Panc1 (cell line): ENCODE data around the gene GPC1. TPM values are rescaled to one million over a fixed set of nuclear protein-coding genes. Genes with fewer than 3 reads are reported as not detected.

ENCODE experiments used
- ATAC-seq: fragments of 200-7000 bp; cut with Tn5 transposase; 2 replicates; pipeline ENCODE4 v1.9.1; 2020; ENCODE audit warnings: mild to moderate bottlenecking, moderate library complexity
- BruUV-seq: library from RNA; stranded (reverse); fragments of 400-500 nt; replicated peaks from 2 replicates; lab custom pipeline; 2021; lab: Mats Ljungman, UMichigan
- CTCF ChIA-PET: fragments of 300-600 bp; sonication (Branson Sonifier 250); formaldehyde crosslinking; loops from one replicate; lab custom pipeline; 2022; ENCODE audit warnings: antibody characterized with exemption; lab: Charles Lee
- POLR2A ChIA-PET: fragments of 300-600 bp; sonication (Branson Sonifier 250); formaldehyde crosslinking; loops from one replicate; lab custom pipeline; 2022; ENCODE audit warnings: antibody characterized with exemption; lab: Charles Lee
- DNase-seq: peaks from one replicate; pipeline ENCODE4 v3.0.0-alpha.2; 2010; ENCODE audit warnings: low read depth, low spot score
- H3K27ac ChIP-seq: 2 replicates; pipeline ENCODE4 v1.5.1; 2011; ENCODE audit warnings: mild to moderate bottlenecking, low read length, inconsistent platforms
- H3K27me3 ChIP-seq: fragments of 200-500 bp; sonication (Bioruptor generic); 2 replicates; pipeline ENCODE4 v1.6.0; 2014; ENCODE audit warnings: low read length, inconsistent platforms; ENCODE audit not compliant: control insufficient read depth, insufficient read depth
- H3K36me3 ChIP-seq: fragments of 200-500 bp; sonication (Bioruptor generic); 2 replicates; pipeline ENCODE4 v1.5.1; 2014; ENCODE audit warnings: inconsistent platforms, mild to moderate bottlenecking, low read length, moderate library complexity; ENCODE audit not compliant: control insufficient read depth, insufficient read depth
- H3K4me1 ChIP-seq: 2 replicates; pipeline ENCODE4 v1.5.1; 2011; ENCODE audit warnings: inconsistent platforms, mild to moderate bottlenecking, low read length, moderate library complexity; ENCODE audit not compliant: control insufficient read depth, insufficient read depth
- H3K4me3 ChIP-seq, 2 experiments: 2 replicates each; pipeline ENCODE4 v1.5.1; 2011 to 2012; ENCODE audit warnings: low read depth in 2 of 2, low read length in 2 of 2, mild to moderate bottlenecking in 2 of 2, inconsistent platforms in 1 of 2, moderate library complexity in 1 of 2
- H3K9me3 ChIP-seq: fragments of 200-500 bp; sonication (Bioruptor generic); 2 replicates; pipeline ENCODE4 v1.5.1; 2014; ENCODE audit warnings: low read depth, mild to moderate bottlenecking, inconsistent platforms, low read length, moderate library complexity; ENCODE audit not compliant: control insufficient read depth, insufficient read depth
- POLR2AphosphoS5 ChIP-seq: IDR thresholded peaks from 2 replicates; pipeline ENCODE4 v1.6.1; 2012; ENCODE audit warnings: mild to moderate bottlenecking, low read depth, low read length, moderate library complexity
- SIN3A ChIP-seq: IDR thresholded peaks from 2 replicates; pipeline ENCODE4 v1.6.1; 2012; ENCODE audit warnings: low read depth, mild to moderate bottlenecking, low read length, moderate library complexity, borderline replicate concordance; ENCODE audit not compliant: insufficient read depth
- TCF7L2 ChIP-seq: IDR thresholded peaks from 2 replicates; pipeline ENCODE4 v1.6.1; 2011; ENCODE audit warnings: mild to moderate bottlenecking, low read depth, low read length, inconsistent platforms
- in situ Hi-C: cut with HindIII; loops from 2 replicates; pipeline ENCODE4 v1.10.0; 2016; ENCODE audit warnings: low sequenced_read_pairs, low pct_unique_long_range_greater_than_20kb
- intact Hi-C: fragments of 100-400 bp; cut with micrococcal nuclease; formaldehyde crosslinking; loops from one replicate; pipeline ENCODE4 v1.10.0; 2022; ENCODE audit not compliant: unreplicated experiment
- total RNA-seq: library from RNA; stranded (reverse); gene quantifications from one replicate; pipeline ENCODE4 v1.2.1, GENCODE V29; 2021; ENCODE audit not compliant: unreplicated experiment
- TF ChIP-seq, protein P1 (sequence below): fragments of 450-650 bp; IDR thresholded peaks from 2 replicates; pipeline ENCODE4 v1.5.1; 2017; ENCODE audit warnings: mild to moderate bottlenecking
- TF ChIP-seq, protein P2 (sequence below), 2 experiments: IDR thresholded peaks; 2 replicates each; pipeline ENCODE4 v1.6.1; 2011 to 2012; ENCODE audit warnings: low read depth in 2 of 2, control low read depth in 1 of 2, low read length in 1 of 2, mild to moderate bottlenecking in 1 of 2, moderate library complexity in 1 of 2; ENCODE audit not compliant: insufficient read depth in 1 of 2

Gene GPC1
- total RNA-seq, 1 experiment from 2014 or later: 88.7 TPM

DNA sequence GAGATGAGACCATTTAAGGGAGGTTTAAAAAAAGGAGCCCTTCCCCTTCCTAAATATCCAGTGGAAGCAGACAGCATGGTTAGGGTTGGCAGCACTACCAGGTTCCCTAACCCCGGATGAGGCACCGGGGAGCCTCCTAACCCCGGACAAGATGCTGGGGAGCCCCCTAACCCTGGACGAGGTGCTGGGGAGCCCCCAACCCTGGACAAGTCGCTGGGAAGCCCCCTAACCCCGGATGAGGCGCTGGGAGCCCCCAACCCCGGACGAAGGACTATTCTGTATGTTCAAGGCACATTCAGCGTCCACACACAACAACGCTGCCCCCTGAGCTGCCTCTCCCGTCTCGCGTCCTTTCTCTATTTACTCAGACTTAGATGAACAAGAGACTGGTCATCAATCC, 70.4 kb downstream of the GPC1 start:
- ATAC-seq (no peak), DNase-seq (no peak)
- POLR2A ChIA-PET: no interaction called here
- intact Hi-C loops (no loop called here), in situ Hi-C loops (no loop called here)
- H3K9me3 ChIP-seq: no peaks in the 10 kb centered on the region
- H3K36me3 ChIP-seq: no peaks in the 10 kb centered on the region
- H3K4me3 ChIP-seq: no peak overlapping the region
- no peaks in the 10 kb centered on the region for H3K27me3 ChIP-seq
- TF ChIP-seq POLR2AphosphoS5: no peak
- TF ChIP-seq, protein P1, sequence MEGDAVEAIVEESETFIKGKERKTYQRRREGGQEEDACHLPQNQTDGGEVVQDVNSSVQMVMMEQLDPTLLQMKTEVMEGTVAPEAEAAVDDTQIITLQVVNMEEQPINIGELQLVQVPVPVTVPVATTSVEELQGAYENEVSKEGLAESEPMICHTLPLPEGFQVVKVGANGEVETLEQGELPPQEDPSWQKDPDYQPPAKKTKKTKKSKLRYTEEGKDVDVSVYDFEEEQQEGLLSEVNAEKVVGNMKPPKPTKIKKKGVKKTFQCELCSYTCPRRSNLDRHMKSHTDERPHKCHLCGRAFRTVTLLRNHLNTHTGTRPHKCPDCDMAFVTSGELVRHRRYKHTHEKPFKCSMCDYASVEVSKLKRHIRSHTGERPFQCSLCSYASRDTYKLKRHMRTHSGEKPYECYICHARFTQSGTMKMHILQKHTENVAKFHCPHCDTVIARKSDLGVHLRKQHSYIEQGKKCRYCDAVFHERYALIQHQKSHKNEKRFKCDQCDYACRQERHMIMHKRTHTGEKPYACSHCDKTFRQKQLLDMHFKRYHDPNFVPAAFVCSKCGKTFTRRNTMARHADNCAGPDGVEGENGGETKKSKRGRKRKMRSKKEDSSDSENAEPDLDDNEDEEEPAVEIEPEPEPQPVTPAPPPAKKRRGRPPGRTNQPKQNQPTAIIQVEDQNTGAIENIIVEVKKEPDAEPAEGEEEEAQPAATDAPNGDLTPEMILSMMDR: no peak
- TF ChIP-seq TCF7L2: no peak
- no peak for TF ChIP-seq SIN3A
- TF ChIP-seq, protein P2, sequence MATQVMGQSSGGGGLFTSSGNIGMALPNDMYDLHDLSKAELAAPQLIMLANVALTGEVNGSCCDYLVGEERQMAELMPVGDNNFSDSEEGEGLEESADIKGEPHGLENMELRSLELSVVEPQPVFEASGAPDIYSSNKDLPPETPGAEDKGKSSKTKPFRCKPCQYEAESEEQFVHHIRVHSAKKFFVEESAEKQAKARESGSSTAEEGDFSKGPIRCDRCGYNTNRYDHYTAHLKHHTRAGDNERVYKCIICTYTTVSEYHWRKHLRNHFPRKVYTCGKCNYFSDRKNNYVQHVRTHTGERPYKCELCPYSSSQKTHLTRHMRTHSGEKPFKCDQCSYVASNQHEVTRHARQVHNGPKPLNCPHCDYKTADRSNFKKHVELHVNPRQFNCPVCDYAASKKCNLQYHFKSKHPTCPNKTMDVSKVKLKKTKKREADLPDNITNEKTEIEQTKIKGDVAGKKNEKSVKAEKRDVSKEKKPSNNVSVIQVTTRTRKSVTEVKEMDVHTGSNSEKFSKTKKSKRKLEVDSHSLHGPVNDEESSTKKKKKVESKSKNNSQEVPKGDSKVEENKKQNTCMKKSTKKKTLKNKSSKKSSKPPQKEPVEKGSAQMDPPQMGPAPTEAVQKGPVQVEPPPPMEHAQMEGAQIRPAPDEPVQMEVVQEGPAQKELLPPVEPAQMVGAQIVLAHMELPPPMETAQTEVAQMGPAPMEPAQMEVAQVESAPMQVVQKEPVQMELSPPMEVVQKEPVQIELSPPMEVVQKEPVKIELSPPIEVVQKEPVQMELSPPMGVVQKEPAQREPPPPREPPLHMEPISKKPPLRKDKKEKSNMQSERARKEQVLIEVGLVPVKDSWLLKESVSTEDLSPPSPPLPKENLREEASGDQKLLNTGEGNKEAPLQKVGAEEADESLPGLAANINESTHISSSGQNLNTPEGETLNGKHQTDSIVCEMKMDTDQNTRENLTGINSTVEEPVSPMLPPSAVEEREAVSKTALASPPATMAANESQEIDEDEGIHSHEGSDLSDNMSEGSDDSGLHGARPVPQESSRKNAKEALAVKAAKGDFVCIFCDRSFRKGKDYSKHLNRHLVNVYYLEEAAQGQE (IDR thresholded peaks at IDR 0.05; ENCODE audit: insufficient read depth in 1 of 2, low read depth in 2 of 2, low read length in 1 of 2): no peak
- no peak overlapping the region for H3K27ac ChIP-seq
- CTCF ChIA-PET: no interaction called here
- no TSS peak for BruUV-seq
- no peaks in the 10 kb centered on the region for H3K4me1 ChIP-seq

DNA sequence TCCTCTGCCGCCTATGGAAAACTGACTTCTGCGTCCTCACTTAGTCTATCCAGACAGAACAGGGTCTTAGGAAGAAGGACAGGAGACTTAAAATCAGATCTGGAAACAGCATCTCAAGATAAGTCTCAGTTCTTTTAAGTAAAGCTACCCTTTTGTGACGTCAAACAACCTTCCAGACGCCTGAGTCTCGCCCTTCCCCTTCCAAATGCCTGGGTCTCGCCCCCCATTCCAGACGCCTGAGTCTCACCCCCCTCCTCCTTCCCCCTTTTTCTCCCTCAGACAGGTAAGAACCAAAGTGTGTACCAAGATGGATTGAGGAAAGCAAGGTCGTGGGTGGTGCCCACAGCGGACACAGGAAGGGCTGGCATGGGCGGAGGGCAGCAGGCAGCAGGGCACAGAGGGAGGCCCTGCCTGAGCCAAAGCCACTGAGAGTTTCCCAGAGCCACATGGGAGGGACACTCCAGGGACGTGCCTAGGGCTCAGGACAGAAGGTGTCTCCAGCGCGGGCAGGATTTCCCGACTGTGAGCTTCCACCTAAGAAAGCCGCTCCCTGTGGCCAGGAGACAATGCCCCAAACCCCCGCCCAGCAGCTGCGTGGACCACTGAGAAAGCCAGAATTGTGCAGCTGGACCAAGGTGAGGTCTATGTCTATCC, 71.1 kb downstream of the GPC1 start:
- no TSS peak for BruUV-seq
- Histone ChIP-seq H3K4me3 (no peak overlapping the region), H3K36me3 (no peaks in the 10 kb centered on the region), H3K27me3 (no peaks in the 10 kb centered on the region), H3K4me1 (no peaks in the 10 kb centered on the region), H3K9me3 (no peaks in the 10 kb centered on the region), H3K27ac (no peak overlapping the region)
- DNase-seq (no peak), ATAC-seq (no peak)
- TF ChIP-seq SIN3A (no peak), POLR2AphosphoS5 (no peak), TCF7L2 (no peak)
- TF ChIP-seq, protein P1: no peak
- TF ChIP-seq, protein P2 (IDR thresholded peaks at IDR 0.05; ENCODE audit: insufficient read depth in 1 of 2, low read depth in 2 of 2, low read length in 1 of 2): no peak
- intact Hi-C loops (no loop called here), in situ Hi-C loops (no loop called here)
- CTCF ChIA-PET: no interaction called here
- POLR2A ChIA-PET: no interaction called here
